HUES6 (cell line): ENCODE results near the gene METTL9.
"Not testable (repeated sequence)": the region's sequence is repeated elsewhere in the genome, so short reads cannot be mapped to it uniquely, and the experiment has no call there.

ENCODE experiments used
- H3K27ac ChIP-seq: 2 replicates; pipeline ENCODE4 v1.7.0; 2013; ENCODE audit warnings: low read depth, mild to moderate bottlenecking, low read length, inconsistent platforms
- H3K27me3 ChIP-seq: 2 replicates; pipeline ENCODE4 v1.6.1; 2013; ENCODE audit warnings: low read length; ENCODE audit not compliant: control insufficient read depth, insufficient read depth
- H3K36me3 ChIP-seq: 2 replicates; pipeline ENCODE4 v1.6.1; 2013; ENCODE audit warnings: low read length; ENCODE audit not compliant: control insufficient read depth, insufficient read depth
- H3K4me1 ChIP-seq: 2 replicates; pipeline ENCODE4 v1.6.1; 2013; ENCODE audit warnings: low read length; ENCODE audit not compliant: control insufficient read depth, insufficient read depth
- H3K4me3 ChIP-seq: 2 replicates; pipeline ENCODE4 v1.5.1; 2013; ENCODE audit warnings: low read depth, low read length
- H3K9ac ChIP-seq: one replicate; pipeline ENCODE4 v1.6.1; 2013; ENCODE audit warnings: mild to moderate bottlenecking, low read length
- H3K9me3 ChIP-seq: 2 replicates; pipeline ENCODE4 v1.6.1; 2013; ENCODE audit warnings: low read depth, low read length; ENCODE audit not compliant: control insufficient read depth, insufficient read depth

Gene METTL9

GRCh38 chr16:21576323-21576722 is 23.1 kb upstream of the METTL9 start:
- H3K4me3 ChIP-seq, H3K36me3 ChIP-seq, H3K27me3 ChIP-seq: not testable (repeated sequence)

GRCh38 chr16:21577487-21577886 is 21.9 kb upstream of the METTL9 start:
- H3K4me1 ChIP-seq, H3K27ac ChIP-seq, H3K9me3 ChIP-seq, H3K27me3 ChIP-seq, H3K36me3 ChIP-seq, H3K9ac ChIP-seq, H3K4me3 ChIP-seq: not testable (repeated sequence)

More at GRCh38 chr16:21576323-21576722, 23.1 kb upstream of the METTL9 start:
- H3K9ac ChIP-seq, H3K27ac ChIP-seq, H3K9me3 ChIP-seq, H3K4me1 ChIP-seq: not testable (repeated sequence)

- H3K36me3 ChIP-seq, H3K27ac ChIP-seq, H3K9me3 ChIP-seq, H3K4me3 ChIP-seq, H3K9ac ChIP-seq, H3K27me3 ChIP-seq, H3K4me1 ChIP-seq: not testable (repeated sequence)
Measured at GRCh38 chr16:21578311-21578710, 21.1 kb upstream of the METTL9 start.

- not testable (repeated sequence) for H3K27ac ChIP-seq, H3K4me1 ChIP-seq, H3K27me3 ChIP-seq, H3K9ac ChIP-seq, H3K4me3 ChIP-seq, H3K36me3 ChIP-seq, H3K9me3 ChIP-seq
Measured at GRCh38 chr16:21580131-21580530, 19.2 kb upstream of the METTL9 start.

GRCh38 chr16:21580807-21581206 is 18.6 kb upstream of the METTL9 start:
- H3K36me3 ChIP-seq = no peaks in the 10 kb centered on the region
- H3K4me1 ChIP-seq = peaks cover 6% of the 10 kb centered on the region
- H3K27ac ChIP-seq = no peak overlapping the region
- no peak overlapping the region for H3K9ac ChIP-seq
- H3K27me3 ChIP-seq = no peaks in the 10 kb centered on the region
- no peaks in the 10 kb centered on the region for H3K9me3 ChIP-seq
- H3K4me3 ChIP-seq = no peak overlapping the region

GRCh38 chr16:21584817-21585216 is 14.6 kb upstream of the METTL9 start:
- Histone ChIP-seq H3K36me3 (no peaks in the 10 kb centered on the region), H3K9ac (no peak overlapping the region), H3K9me3 (no peaks in the 10 kb centered on the region), H3K4me1 (peaks cover 6% of the 10 kb centered on the region), H3K4me3 (no peak overlapping the region), H3K27ac (no peak overlapping the region), H3K27me3 (no peaks in the 10 kb centered on the region)

GRCh38 chr16:21588593-21588992 is 10.8 kb upstream of the METTL9 start:
- not testable (repeated sequence) for H3K27ac ChIP-seq, H3K4me3 ChIP-seq, H3K9me3 ChIP-seq, H3K4me1 ChIP-seq, H3K36me3 ChIP-seq, H3K27me3 ChIP-seq, H3K9ac ChIP-seq

- H3K4me3 ChIP-seq = no peak overlapping the region
- H3K4me1 ChIP-seq = no peaks in the 10 kb centered on the region
- H3K36me3 ChIP-seq = no peaks in the 10 kb centered on the region
- H3K9ac ChIP-seq = no peak overlapping the region
- H3K27ac ChIP-seq = no peak overlapping the region
- H3K9me3 ChIP-seq = no peaks in the 10 kb centered on the region
- H3K27me3 ChIP-seq = no peaks in the 10 kb centered on the region
Measured at GRCh38 chr16:21589551-21589950, 9.8 kb upstream of the METTL9 start.

GRCh38 chr16:21590287-21590686 is 9.1 kb upstream of the METTL9 start:
- no peaks in the 10 kb centered on the region for H3K9me3 ChIP-seq
- no peaks in the 10 kb centered on the region for H3K27me3 ChIP-seq
- H3K36me3 ChIP-seq = no peaks in the 10 kb centered on the region
- no peaks in the 10 kb centered on the region for H3K4me1 ChIP-seq
- H3K27ac ChIP-seq = no peak overlapping the region
- no peak overlapping the region for H3K4me3 ChIP-seq
- H3K9ac ChIP-seq = no peak overlapping the region

- Histone ChIP-seq H3K27me3 (no peaks in the 10 kb centered on the region), H3K9ac (no peak overlapping the region), H3K9me3 (no peaks in the 10 kb centered on the region), H3K27ac (no peak overlapping the region), H3K4me1 (no peaks in the 10 kb centered on the region), H3K36me3 (no peaks in the 10 kb centered on the region), H3K4me3 (no peak overlapping the region)
Measured at GRCh38 chr16:21590796-21591195, 8.6 kb upstream of the METTL9 start.

GRCh38 chr16:21592191-21592590 is 7.2 kb upstream of the METTL9 start:
- Histone ChIP-seq H3K9ac (no peak overlapping the region), H3K27me3 (no peaks in the 10 kb centered on the region), H3K27ac (no peak overlapping the region), H3K36me3 (no peaks in the 10 kb centered on the region), H3K4me3 (no peak overlapping the region), H3K4me1 (no peaks in the 10 kb centered on the region), H3K9me3 (no peaks in the 10 kb centered on the region)

GRCh38 chr16:21593530-21594289 is 5.7 kb upstream of the METTL9 start:
- no peaks in the 10 kb centered on the region for H3K4me1 ChIP-seq
- no peaks in the 10 kb centered on the region for H3K9me3 ChIP-seq
- H3K27ac ChIP-seq = no peak overlapping the region
- no peaks in the 10 kb centered on the region for H3K36me3 ChIP-seq
- H3K9ac ChIP-seq = no peak overlapping the region
- no peaks in the 10 kb centered on the region for H3K27me3 ChIP-seq
- no peak overlapping the region for H3K4me3 ChIP-seq
